Thymus (tissue), 11 donors: ENCODE data around the gene TPM2. TPM values are rescaled to one million over a fixed set of nuclear protein-coding genes. Genes with fewer than 3 reads are reported as not detected.

Experiments
- DNase-seq, 9 donors: peaks; one replicate each; pipeline ENCODE4 v3.0.0-alpha.2; 2013; ENCODE audit warnings: low spot score in 9 of 9, low read depth in 6 of 9, missing footprints in 1 of 9
- H3K27ac ChIP-seq, 2 donors: one replicate each; pipeline ENCODE4 v1.5.1; 2013; ENCODE audit warnings: control low read depth in 1 of 2, low read depth in 1 of 2, low read length in 1 of 2, mild to moderate bottlenecking in 1 of 2, moderate library complexity in 1 of 2
- H3K27me3 ChIP-seq, 2 donors: one replicate each; pipeline ENCODE4 v1.5.1; 2013; ENCODE audit warnings: low read length in 1 of 2; ENCODE audit not compliant: control insufficient read depth in 2 of 2, insufficient read depth in 1 of 2
- H3K36me3 ChIP-seq, 2 donors: one replicate each; pipeline ENCODE4 v1.5.1; 2013; ENCODE audit warnings: low read length in 1 of 2, mild to moderate bottlenecking in 1 of 2, moderate library complexity in 1 of 2; ENCODE audit not compliant: control insufficient read depth in 2 of 2, insufficient read depth in 2 of 2
- H3K4me1 ChIP-seq, 2 donors: one replicate each; pipeline ENCODE4 v1.5.1; 2013; ENCODE audit warnings: low read length in 2 of 2; ENCODE audit not compliant: control insufficient read depth in 2 of 2, insufficient read depth in 2 of 2
- H3K4me3 ChIP-seq, 2 donors: one replicate each; pipeline ENCODE4 v1.5.1; 2013; ENCODE audit warnings: low read length in 2 of 2, control low read depth in 1 of 2, mild to moderate bottlenecking in 1 of 2
- H3K9me3 ChIP-seq, 2 donors: one replicate each; pipeline ENCODE4 v1.5.1; 2013; ENCODE audit warnings: low read length in 1 of 2, mild to moderate bottlenecking in 1 of 2; ENCODE audit not compliant: control insufficient read depth in 2 of 2, insufficient read depth in 1 of 2
- WGBS: extraction: QIAGEN DNeasy Blood & Tissue Kit; methylation state at CpG from one replicate; pipeline ENCODE4 v1.1.7; 2013; 5-methylcytosine and 5-hydroxymethylcytosine counted together
- polyA plus RNA-seq: library from polyadenylated mRNA; stranded (reverse); fragments of 200-250 nt; gene quantifications from one replicate; pipeline ENCODE4 v1.2.3, GENCODE V29; 2013
- total RNA-seq: library from RNA; stranded (reverse); fragments of 120-200 nt; gene quantifications from one replicate; pipeline ENCODE4 v1.2.4, GENCODE V29; 2013
- donor health status: healthy.

Gene TPM2
- total and polyA plus RNA-seq, 2 donors, result 28.6 to 475 TPM

DNA sequence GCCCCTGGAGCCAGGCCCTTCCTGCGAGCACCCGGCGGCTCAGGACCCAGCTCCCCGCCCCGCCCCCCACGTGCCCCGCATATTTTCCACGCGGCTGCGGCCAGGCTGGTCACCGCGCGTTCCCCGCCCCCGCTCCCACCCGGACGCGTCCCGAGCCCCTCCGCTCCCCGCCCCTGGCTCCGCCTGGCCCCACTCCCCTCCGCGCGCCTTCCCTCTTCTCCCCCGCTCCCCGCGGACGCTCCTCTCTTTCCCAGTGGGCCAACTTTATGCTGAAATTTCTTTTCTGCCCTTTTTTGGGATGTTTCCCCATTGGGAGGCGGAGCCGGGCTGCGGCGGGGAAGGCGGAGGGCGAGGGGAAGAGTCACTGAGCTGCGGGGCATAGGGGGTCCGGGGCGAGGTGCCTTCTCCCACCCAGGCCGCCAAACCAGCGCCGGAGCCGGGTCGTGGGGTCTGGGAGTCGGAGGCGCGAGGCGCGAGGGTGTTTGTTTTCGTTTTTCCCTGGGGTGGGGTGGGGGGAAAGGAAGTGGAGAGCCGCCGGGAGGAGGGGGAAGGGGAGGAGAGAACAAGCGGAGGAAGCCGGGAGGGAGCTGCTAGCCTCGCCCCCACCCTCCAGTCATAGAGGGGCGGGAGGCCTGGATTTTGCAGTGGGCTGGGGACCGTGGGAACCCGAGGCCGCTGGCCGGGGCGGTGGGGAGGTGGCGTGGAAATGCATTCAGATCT lies 1.0 kb upstream of the TPM2 start:
- DNase-seq, result peak in 4 of 9 donors; percentile 31 to 64 (median 38)
- peaks cover 2 to 52% of the 10 kb centered on the region in 2 donors for H3K4me1 ChIP-seq
- WGBS, result 2% methylated on average over 61 of the region's 61 CpGs

GRCh38 chr9:35690294-35690613 lies 529 bp upstream of the TPM2 start:
- peaks cover 2 to 52% of the 10 kb centered on the region in 2 donors for H3K4me1 ChIP-seq
- 3% methylated on average over 21 of the region's 21 CpGs for WGBS
- no peak overlapping the region for H3K27ac ChIP-seq
- peaks cover 0 to 29% of the 10 kb centered on the region in 2 donors for H3K27me3 ChIP-seq
- H3K36me3 ChIP-seq, result no peaks in the 10 kb centered on the region
- H3K4me3 ChIP-seq, result peak overlapping the region; percentile 40 to 79
- DNase-seq, result peak in 1 of 9 donors; percentile 16
- no peaks in the 10 kb centered on the region for H3K9me3 ChIP-seq

More for the DNA sequence above, 1.0 kb upstream of the TPM2 start:
- Histone ChIP-seq H3K27me3 (peaks cover 0 to 29% of the 10 kb centered on the region in 2 donors), H3K36me3 (peaks cover 0 to 3% of the 10 kb centered on the region in 2 donors), H3K4me3 (peak overlapping the region; percentile 77 to 79), H3K27ac (peak overlapping the region; percentile 58 to 82), H3K9me3 (no peaks in the 10 kb centered on the region)

DNA sequence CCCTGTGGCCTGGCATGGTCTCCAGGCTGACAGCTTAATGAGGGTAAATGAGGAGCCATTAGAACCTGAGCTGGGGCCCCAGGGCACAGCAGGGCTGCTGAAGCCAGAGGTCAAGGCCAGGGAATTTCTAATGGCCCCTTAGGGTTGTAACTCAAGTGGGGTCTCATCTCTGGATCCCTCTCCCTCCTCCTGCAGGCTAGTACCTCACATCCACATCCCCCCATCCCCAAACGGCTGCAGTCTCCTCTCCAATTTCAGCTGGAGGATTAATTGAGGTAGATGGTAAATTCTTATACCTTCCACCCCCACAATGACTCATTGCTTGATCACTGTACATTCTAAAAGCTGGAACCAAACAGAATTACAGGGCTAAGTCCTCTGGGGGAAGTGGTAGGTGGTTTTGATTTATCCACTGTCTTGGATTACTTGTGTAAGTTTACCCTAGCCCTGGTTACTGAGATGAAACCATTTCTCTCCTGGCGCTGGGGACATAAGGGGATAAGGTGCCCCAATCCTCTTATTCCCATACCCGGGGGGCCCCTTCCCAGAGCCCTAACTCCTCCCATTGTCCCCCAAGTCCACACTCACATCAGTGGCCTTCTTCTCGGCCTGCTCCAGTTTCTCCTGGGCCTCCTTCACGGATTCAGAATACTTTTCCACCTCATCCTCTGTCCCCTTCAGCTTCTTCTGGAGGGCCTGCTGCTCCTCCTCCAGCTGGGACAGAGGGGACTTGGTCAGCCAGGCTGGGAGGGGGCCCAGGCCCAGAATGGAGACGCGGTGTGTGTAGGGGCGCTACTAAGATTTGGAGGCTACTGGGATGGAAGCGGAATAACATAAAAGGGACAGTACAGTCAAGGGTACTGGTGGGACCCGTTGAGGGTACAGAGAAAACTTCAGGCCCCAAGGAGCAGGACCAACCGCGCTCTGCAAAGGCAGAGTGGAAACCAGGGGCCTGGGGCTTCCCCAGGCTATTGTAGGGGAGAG lies 875 bp downstream of the TPM2 start:
- WGBS, result 94% methylated on average over 12 of the region's 12 CpGs
- H3K9me3 ChIP-seq, result no peaks in the 10 kb centered on the region
- no peak for DNase-seq
- peaks cover 0 to 2% of the 10 kb centered on the region in 2 donors for H3K36me3 ChIP-seq
- H3K4me1 ChIP-seq, result peaks cover 2 to 52% of the 10 kb centered on the region in 2 donors
- H3K27me3 ChIP-seq, result peaks cover 0 to 29% of the 10 kb centered on the region in 2 donors
- peak overlapping the region in 1 of 2 donors; percentile 10 for H3K4me3 ChIP-seq
- peak overlapping the region in 1 of 2 donors; percentile 11 for H3K27ac ChIP-seq

- Histone ChIP-seq H3K27me3 (peaks cover 0 to 29% of the 10 kb centered on the region in 2 donors), H3K9me3 (no peaks in the 10 kb centered on the region), H3K4me1 (peaks cover 2 to 52% of the 10 kb centered on the region in 2 donors), H3K4me3 (no peak overlapping the region), H3K27ac (no peak overlapping the region), H3K36me3 (peaks cover 0 to 2% of the 10 kb centered on the region in 2 donors)
- 96% methylated on average over 2 of the region's 2 CpGs for WGBS
- no peak for DNase-seq
Observed at GRCh38 chr9:35687972-35688557, 1.7 kb downstream of the TPM2 start.

GRCh38 chr9:35687306-35687705 lies 2.4 kb downstream of the TPM2 start:
- WGBS, result 93% methylated on average over 2 of the region's 2 CpGs
- Histone ChIP-seq H3K4me1 (peaks cover 2 to 52% of the 10 kb centered on the region in 2 donors), H3K27me3 (peaks cover 0 to 29% of the 10 kb centered on the region in 2 donors)

GRCh38 chr9:35686222-35687203 lies 3.2 kb downstream of the TPM2 start:
- DNase-seq, result no peak
- Histone ChIP-seq H3K4me3 (no peak overlapping the region), H3K27me3 (peaks cover 0 to 29% of the 10 kb centered on the region in 2 donors), H3K36me3 (peaks cover 0 to 2% of the 10 kb centered on the region in 2 donors), H3K27ac (peak overlapping the region in 1 of 2 donors; percentile 87), H3K4me1 (peaks cover 2 to 51% of the 10 kb centered on the region in 2 donors), H3K9me3 (no peaks in the 10 kb centered on the region)
- 94% methylated on average over 11 of the region's 11 CpGs for WGBS

More at GRCh38 chr9:35687306-35687705, 2.4 kb downstream of the TPM2 start:
- H3K9me3 ChIP-seq, result no peaks in the 10 kb centered on the region
- no peak for DNase-seq
- H3K27ac ChIP-seq, result peak overlapping the region in 1 of 2 donors; percentile 87
- no peak overlapping the region for H3K4me3 ChIP-seq
- H3K36me3 ChIP-seq, result peaks cover 0 to 2% of the 10 kb centered on the region in 2 donors

- peaks cover 0 to 2% of the 10 kb centered on the region in 2 donors for H3K36me3 ChIP-seq
- no peak overlapping the region for H3K27ac ChIP-seq
- no peak for DNase-seq
- WGBS, result 97% methylated on average over 13 of the region's 13 CpGs
- no peaks in the 10 kb centered on the region for H3K9me3 ChIP-seq
- H3K4me1 ChIP-seq, result peaks cover 0 to 43% of the 10 kb centered on the region in 2 donors
- H3K27me3 ChIP-seq, result peaks cover 0 to 21% of the 10 kb centered on the region in 2 donors
- no peak overlapping the region for H3K4me3 ChIP-seq
Observed at GRCh38 chr9:35685506-35685905, 4.2 kb downstream of the TPM2 start.

DNA sequence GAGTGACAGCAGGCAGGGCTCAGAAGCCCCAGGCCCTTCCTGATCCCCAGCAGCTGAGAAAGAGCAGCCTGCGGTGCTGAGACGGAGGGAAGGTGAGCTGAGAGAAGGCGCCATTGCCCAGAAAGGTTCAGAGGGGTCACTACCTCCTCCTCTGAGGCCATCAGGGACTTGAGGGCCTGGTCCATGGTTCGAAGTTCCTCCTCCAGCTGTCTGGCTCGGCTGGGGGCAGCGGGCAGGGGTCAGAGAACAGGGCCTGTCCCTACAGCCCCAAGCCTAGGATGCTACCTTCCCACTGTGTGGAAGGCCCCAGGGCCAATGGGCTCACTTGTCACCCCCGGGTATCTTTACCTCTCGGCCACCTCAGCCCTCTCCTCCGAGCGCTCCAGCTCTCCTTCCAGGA lies 4.8 kb downstream of the TPM2 start:
- Histone ChIP-seq H3K4me1 (peaks cover 0 to 38% of the 10 kb centered on the region in 2 donors), H3K4me3 (no peak overlapping the region), H3K36me3 (peaks cover 0 to 2% of the 10 kb centered on the region in 2 donors), H3K9me3 (no peaks in the 10 kb centered on the region), H3K27ac (no peak overlapping the region), H3K27me3 (peaks cover 0 to 15% of the 10 kb centered on the region in 2 donors)
- WGBS, result 98% methylated on average over 10 of the region's 10 CpGs
- DNase-seq, result no peak
